Measurements from ENCODE around the gene DNAJB8. TPM values are rescaled to one million over a fixed set of nuclear protein-coding genes. Genes with fewer than 3 reads are reported as not detected.

The DNAJB8 gene
- total RNA-seq, 1 experiment from 2014 or later: not detected

DNA sequence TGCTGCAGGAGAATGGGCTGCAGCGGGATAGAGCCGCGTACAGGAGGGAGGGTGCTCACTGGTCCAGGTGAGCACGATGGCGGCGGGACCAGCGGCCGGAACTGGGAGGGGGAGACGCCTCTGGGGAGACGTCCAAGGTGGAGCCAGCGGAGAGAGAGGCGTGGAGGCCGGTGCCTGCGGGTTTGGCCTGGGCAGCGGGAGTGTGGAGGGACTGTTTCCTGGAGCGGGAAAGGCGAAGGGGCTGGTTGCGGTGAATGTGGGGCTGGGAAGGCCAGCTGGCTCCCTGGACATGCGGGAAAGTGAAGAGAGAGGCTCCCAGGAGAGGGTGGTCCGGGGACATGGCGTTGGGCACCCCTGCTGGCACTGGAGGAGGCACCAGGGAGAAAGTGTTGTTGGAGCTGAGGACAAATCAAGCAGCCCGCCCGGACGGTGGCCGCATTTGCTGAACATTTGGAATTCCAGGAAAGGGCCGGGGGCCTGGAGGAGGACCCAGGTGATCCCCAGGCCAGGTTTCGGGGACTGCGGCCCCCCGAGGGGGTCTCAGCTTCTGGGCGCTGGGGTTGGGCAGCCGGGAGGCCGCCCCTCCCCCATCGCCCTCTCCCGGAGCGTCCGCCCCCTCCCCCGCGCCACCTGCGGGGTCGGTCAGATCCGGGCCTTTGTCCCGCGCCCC lies 34.3 kb downstream of the DNAJB8 start:
- Mint-ChIP-seq H3K27me3 (ENCODE audit: insufficient read depth, unreplicated experiment) (no peaks in the 10 kb centered on the region), H3K27ac (ENCODE audit: unreplicated experiment) (peak overlapping the region; percentile 86), H3K9me3 (ENCODE audit: unreplicated experiment) (no peaks in the 10 kb centered on the region), H3K4me1 (ENCODE audit: low read depth, unreplicated experiment) (peaks cover 21% of the 10 kb centered on the region), H3K4me3 (ENCODE audit: unreplicated experiment) (peak overlapping the region; percentile 75), H3K36me3 (ENCODE audit: insufficient read depth, unreplicated experiment) (peaks cover 6% of the 10 kb centered on the region)
- Histone ChIP-seq H3K27me3 (replicated peaks; ENCODE audit: control insufficient read depth, insufficient read depth, low read length) (no peaks in the 10 kb centered on the region), H3K4me1 (peaks cover 39% of the 10 kb centered on the region), H3K4me3 (ENCODE audit: low read depth, low read length) (peak overlapping the region; percentile 39), H3K36me3 (ENCODE audit: control insufficient read depth, insufficient read depth, low read length) (no peaks in the 10 kb centered on the region; the same call in 1 of the 2 replicates), H3K9me3 (no peaks in the 10 kb centered on the region)
- BruUV-seq (replicated peaks): no TSS peak
- TF ChIP-seq, protein P1, sequence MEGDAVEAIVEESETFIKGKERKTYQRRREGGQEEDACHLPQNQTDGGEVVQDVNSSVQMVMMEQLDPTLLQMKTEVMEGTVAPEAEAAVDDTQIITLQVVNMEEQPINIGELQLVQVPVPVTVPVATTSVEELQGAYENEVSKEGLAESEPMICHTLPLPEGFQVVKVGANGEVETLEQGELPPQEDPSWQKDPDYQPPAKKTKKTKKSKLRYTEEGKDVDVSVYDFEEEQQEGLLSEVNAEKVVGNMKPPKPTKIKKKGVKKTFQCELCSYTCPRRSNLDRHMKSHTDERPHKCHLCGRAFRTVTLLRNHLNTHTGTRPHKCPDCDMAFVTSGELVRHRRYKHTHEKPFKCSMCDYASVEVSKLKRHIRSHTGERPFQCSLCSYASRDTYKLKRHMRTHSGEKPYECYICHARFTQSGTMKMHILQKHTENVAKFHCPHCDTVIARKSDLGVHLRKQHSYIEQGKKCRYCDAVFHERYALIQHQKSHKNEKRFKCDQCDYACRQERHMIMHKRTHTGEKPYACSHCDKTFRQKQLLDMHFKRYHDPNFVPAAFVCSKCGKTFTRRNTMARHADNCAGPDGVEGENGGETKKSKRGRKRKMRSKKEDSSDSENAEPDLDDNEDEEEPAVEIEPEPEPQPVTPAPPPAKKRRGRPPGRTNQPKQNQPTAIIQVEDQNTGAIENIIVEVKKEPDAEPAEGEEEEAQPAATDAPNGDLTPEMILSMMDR (IDR thresholded peaks at IDR 0.05; ENCODE audit: insufficient read depth in 1 of 2, low read depth in 1 of 2, low read length in 1 of 2, severe bottlenecking in 1 of 2, unreplicated experiment in 1 of 2): no peak
- ChIA-PET CTCF (interaction anchor here (0.6 to 1.8 kb wide), 4 partner anchors 40 to 1809 kb away, joined by 3 to 16 read pairs (median 7); no protein-coding TSS in a partner anchor), POLR2A (interaction anchor here (1.1 kb wide), 1 partner anchor 57 kb away, joined by 5 read pairs; no protein-coding TSS in a partner anchor)
- intact Hi-C loops (cut with micrococcal nuclease; ENCODE audit: unreplicated experiment): no loop called here
- peak in 1 of 2 experiments; percentile 30 for DNase-seq

DNA sequence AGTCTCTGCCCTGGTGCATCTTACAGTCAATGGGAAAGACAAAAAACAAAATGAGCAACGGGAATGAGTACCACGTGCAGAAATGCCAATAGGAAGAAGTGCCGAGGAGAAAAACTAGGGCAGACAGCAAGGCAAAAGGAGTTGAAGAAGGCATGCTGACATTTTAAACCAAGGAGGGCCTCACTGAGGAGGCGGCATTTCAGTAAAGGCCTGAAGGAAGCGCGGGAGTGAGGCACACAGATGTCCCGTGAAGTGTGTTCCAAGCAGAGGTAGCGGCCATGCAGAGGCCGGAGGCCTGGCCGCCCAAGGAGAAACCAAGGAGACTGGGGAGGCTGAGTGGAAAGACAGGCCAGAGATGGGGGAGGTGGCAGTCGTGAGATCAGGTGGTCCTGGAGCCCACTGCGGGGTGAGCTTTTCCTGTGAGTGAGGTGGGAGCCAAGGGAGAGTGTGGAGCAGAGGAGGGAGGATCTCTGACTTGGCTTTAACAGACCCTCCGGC lies 34.8 kb downstream of the DNAJB8 start:
- ChIA-PET CTCF (no interaction called here), POLR2A (no interaction called here)
- peak overlapping the region; percentile 75 for H3K4me3 Mint-ChIP-seq (ENCODE audit: unreplicated experiment)
- H3K36me3 Mint-ChIP-seq (ENCODE audit: insufficient read depth, unreplicated experiment): peaks cover 6% of the 10 kb centered on the region
- no peaks in the 10 kb centered on the region for H3K27me3 ChIP-seq (replicated peaks; ENCODE audit: control insufficient read depth, insufficient read depth, low read length)
- H3K9me3 ChIP-seq: no peaks in the 10 kb centered on the region
- no peak overlapping the region for H3K4me3 ChIP-seq (ENCODE audit: low read depth, low read length)
- H3K27ac Mint-ChIP-seq (ENCODE audit: unreplicated experiment): peak overlapping the region; percentile 86
- no peaks in the 10 kb centered on the region; the same call in 1 of the 2 replicates for H3K36me3 ChIP-seq (ENCODE audit: control insufficient read depth, insufficient read depth, low read length)
- H3K9me3 Mint-ChIP-seq (ENCODE audit: unreplicated experiment): no peaks in the 10 kb centered on the region
- no TSS peak for BruUV-seq (replicated peaks)
- peaks cover 21% of the 10 kb centered on the region for H3K4me1 Mint-ChIP-seq (ENCODE audit: low read depth, unreplicated experiment)
- H3K27me3 Mint-ChIP-seq (ENCODE audit: insufficient read depth, unreplicated experiment): no peaks in the 10 kb centered on the region
- intact Hi-C loops (cut with micrococcal nuclease; ENCODE audit: unreplicated experiment): no loop called here
- TF ChIP-seq, protein P1 (IDR thresholded peaks at IDR 0.05; ENCODE audit: insufficient read depth in 1 of 2, low read depth in 1 of 2, low read length in 1 of 2, severe bottlenecking in 1 of 2, unreplicated experiment in 1 of 2): no peak
- no peak for DNase-seq
- peaks cover 39% of the 10 kb centered on the region for H3K4me1 ChIP-seq

DNA sequence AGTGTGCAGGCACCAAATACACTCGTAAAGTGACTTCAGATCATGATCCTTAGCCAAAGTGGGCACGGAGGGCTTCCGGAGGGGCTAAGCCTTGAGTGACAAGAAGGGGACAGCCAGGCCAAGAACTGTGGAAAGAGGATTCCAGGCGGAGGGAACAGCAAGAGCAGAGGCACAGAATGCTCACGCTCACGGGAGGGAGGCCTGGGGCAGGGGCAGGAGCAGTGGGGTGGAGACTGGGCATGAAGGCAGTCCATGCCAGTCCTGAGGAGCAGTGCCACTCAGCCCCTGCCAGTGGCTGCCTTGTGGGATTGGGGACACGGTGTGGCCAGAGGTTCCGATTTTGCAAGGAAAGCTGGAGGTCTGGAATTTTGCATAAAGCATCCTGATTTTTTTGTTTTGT lies 36.0 kb downstream of the DNAJB8 start:
- Mint-ChIP-seq H3K4me1 (ENCODE audit: low read depth, unreplicated experiment) (peaks cover 15% of the 10 kb centered on the region), H3K9me3 (ENCODE audit: unreplicated experiment) (no peaks in the 10 kb centered on the region), H3K4me3 (ENCODE audit: unreplicated experiment) (no peak overlapping the region), H3K36me3 (ENCODE audit: insufficient read depth, unreplicated experiment) (peaks cover 6% of the 10 kb centered on the region), H3K27me3 (ENCODE audit: insufficient read depth, unreplicated experiment) (no peaks in the 10 kb centered on the region), H3K27ac (ENCODE audit: unreplicated experiment) (no peak overlapping the region)
- CTCF ChIA-PET: no interaction called here
- Histone ChIP-seq H3K27me3 (replicated peaks; ENCODE audit: control insufficient read depth, insufficient read depth, low read length) (no peaks in the 10 kb centered on the region), H3K4me3 (ENCODE audit: low read depth, low read length) (no peak overlapping the region), H3K9me3 (no peaks in the 10 kb centered on the region), H3K36me3 (ENCODE audit: control insufficient read depth, insufficient read depth, low read length) (no peaks in the 10 kb centered on the region; the same call in 1 of the 2 replicates), H3K4me1 (peaks cover 34% of the 10 kb centered on the region)
- BruUV-seq (replicated peaks): no TSS peak
- no peak for DNase-seq
- TF ChIP-seq, protein P1 (IDR thresholded peaks at IDR 0.05; ENCODE audit: insufficient read depth in 1 of 2, low read depth in 1 of 2, low read length in 1 of 2, severe bottlenecking in 1 of 2, unreplicated experiment in 1 of 2): no peak
- intact Hi-C loops (cut with micrococcal nuclease; ENCODE audit: unreplicated experiment): no loop called here
- POLR2A ChIA-PET: no interaction called here

Data from Caco-2 (cell line).